T-helper 9 cell (primary cell): Measurements from ENCODE around the gene AADAC.
"Not testable (repeated sequence)": the region's sequence is repeated elsewhere in the genome, so short reads cannot be mapped to it uniquely, and the experiment has no call there.

Experiments used
- DNase-seq: peaks from one replicate; pipeline ENCODE4 v3.0.0-alpha.2; 2020
- total RNA-seq, 2 donors: gene quantifications; one replicate each; lab custom pipeline; 2026; lab: John Stamatoyannopoulos, UW

The AADAC gene, protein sequence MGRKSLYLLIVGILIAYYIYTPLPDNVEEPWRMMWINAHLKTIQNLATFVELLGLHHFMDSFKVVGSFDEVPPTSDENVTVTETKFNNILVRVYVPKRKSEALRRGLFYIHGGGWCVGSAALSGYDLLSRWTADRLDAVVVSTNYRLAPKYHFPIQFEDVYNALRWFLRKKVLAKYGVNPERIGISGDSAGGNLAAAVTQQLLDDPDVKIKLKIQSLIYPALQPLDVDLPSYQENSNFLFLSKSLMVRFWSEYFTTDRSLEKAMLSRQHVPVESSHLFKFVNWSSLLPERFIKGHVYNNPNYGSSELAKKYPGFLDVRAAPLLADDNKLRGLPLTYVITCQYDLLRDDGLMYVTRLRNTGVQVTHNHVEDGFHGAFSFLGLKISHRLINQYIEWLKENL
- total RNA-seq = 0 reads per million in 2 donors

DNA sequence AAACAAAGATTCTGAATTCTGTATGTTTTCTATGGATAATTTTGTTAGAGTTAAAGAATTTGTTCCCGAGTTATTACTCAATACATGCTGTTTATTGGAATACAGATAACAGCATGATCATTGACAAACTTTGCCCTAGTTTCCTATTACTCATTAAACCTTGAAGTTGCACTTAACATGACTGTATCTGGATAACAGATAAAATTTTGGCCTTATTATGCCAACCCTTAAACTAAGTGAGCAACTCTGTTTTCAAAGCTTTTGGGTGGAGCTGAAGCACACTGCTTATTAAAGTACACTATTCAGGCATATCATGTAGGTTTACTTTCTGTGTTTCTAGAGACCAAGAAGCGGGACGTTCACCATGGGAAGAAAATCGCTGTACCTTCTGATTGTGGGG is at the start of gene AADAC:
Gene AADAC (plus strand): TSS at position 318 of the 400 bp plus-strand sequence. CDS start 47 bp downstream, at position 365.
- no peak for DNase-seq

DNA sequence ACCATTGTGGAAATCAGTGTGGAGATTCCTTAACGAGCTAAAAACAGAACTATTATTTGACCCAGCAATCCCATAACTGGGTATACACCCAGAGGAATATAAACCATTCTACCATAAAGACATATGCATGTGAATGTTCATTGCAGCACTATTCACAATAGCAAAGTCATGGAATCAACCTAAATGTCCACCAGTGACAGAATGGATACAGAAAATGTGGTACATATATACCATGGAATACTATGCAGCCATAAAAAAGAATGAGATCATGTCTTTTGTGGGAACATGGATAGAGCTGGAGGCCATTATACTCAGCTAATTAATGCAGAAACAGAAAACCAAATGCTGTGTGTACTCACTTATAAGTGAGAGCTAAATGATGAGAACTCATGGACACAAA is 49.2 kb upstream of the AADAC start:
- DNase-seq = not testable (repeated sequence)

DNA sequence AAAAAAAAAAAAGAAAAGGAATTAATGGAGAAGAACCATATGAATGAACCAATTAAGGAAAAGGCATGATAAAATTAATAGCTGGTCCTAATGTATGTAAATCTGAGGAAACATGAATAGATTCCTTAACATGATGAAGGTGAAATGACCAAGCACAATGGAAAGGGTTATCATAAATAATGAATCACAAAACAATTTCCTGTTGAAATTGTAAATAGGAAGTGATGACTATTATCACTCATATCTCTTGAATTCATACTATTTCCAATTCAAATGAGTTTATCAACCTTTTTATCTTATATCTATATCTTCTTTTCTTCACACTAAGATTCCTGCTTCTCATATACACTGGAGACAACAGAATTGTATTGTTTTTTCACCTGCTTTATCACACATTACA is 48.2 kb upstream of the AADAC start:
- no peak for DNase-seq

- DNase-seq = no peak
These were observed 47.5 kb upstream of the AADAC start for GRCh38 chr3:151766454-151766853.

DNA sequence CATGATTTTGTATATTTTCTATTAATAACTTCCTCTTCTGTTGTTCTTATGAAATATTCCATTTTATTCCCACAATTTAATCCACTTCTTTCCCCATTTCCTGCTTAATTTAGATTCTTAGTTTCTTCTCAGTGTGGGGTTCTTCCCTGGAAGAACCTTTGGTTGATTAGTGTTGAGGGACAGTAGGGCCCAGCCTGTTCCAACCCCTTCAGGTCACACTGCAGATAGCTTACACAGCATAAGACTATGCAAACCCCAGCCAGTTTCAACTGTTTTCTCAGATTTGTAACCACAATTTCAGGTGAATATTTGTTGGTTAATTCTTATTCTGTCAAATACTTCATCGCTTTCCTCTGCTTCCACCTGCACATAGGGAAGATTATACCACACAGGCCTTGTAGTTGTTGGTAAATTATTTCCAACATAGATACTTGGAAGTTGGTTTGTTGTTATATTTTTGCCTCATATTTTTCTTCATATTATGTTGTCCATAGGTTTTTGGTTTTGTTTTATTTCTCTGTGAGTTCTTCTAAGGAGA is 45.5 kb upstream of the AADAC start:
- DNase-seq = no peak

GRCh38 chr3:151769175-151769574 is 44.7 kb upstream of the AADAC start:
- no peak for DNase-seq

- DNase-seq = no peak
These were observed 43.0 kb upstream of the AADAC start for GRCh38 chr3:151770956-151771355.

DNA sequence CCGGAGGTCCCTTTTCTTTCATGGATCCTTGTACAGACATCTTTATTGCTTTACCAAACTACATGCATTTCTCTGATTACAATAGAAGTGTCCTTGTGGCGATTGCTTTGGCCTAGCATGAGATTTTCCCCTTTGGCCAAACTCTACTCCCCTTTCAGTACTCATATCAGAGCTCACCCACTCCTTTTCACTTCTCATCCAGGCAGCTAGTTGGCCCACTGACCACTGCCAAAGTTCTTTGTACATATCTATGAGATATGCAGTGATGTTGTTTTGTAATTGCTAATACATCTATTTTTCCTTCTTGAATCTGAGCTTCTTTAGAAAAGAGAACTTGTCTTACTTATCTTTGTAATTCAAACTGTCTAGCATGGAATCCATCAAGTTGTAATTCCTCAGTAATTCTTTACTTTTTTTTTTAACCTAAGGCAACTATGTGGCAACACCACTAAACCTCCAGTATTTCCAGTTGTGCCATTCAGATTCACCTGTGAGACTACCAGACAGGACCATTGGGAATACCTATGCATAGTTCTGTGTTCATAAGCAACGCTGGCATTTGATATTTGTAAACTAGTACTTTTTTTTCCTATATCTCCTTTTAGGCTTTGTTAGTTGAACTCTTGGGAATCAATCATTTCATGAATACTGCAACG is 41.0 kb upstream of the AADAC start:
- no peak for DNase-seq

DNA sequence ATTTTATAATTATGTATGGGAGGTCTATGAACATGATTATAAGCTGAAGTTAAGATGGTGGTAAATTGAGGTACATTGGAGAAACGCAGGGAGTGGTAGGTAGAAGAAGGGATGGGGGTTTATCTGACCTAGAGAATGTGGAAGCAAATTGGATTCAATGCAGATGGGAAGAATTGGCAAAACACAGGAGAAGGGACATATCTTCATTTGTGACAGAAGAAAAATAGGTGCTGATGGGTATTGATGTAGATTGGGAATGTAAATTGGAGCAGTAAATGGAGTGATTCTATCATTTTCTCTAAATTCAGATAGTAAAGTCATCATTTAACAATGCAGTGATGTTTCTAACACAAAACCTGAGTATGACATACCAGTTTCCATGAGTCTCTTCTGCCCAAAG is 39.7 kb upstream of the AADAC start:
- no peak for DNase-seq

DNA sequence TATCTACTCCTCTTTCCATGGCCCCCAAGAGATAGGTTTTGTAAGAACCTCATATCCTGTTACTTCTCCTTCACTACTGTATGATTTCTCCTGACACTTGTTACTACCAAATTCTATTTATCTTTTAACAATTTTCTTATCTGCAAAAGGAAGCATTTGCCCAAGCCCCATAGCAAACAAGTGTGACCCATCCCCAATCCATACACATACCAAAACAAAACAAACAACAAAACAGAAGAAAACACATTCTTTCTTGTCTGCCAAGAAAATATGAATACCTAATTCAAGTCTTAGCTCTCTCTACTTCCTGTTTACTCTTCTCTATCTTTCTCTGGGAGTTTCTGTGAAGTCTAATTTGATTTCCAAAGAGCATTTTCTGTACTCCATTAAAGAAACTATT is 39.0 kb upstream of the AADAC start:
- DNase-seq = no peak

- no peak for DNase-seq
These were observed 38.3 kb upstream of the AADAC start for GRCh38 chr3:151775314-151776258.

- DNase-seq = no peak
These were observed 37.6 kb upstream of the AADAC start for GRCh38 chr3:151776259-151776740.

DNA sequence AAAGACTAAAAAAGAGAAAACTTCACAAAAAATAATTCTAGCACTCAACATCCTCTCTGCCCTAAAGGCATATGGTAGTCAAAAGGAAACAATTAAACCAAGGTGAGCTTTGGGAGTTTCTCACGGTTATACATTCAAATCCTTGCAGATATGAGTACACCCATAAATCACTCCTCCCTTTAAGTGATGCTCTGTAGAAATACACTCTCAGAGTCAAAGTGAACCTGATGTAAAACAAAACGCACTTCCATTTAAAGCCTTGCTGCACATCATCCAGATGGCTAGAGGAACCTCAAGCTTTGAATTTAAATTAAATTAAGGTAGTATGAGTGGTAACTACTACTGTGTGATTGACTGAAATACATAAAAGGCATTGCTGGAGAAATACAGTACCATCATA is 36.0 kb upstream of the AADAC start:
- DNase-seq = no peak

DNA sequence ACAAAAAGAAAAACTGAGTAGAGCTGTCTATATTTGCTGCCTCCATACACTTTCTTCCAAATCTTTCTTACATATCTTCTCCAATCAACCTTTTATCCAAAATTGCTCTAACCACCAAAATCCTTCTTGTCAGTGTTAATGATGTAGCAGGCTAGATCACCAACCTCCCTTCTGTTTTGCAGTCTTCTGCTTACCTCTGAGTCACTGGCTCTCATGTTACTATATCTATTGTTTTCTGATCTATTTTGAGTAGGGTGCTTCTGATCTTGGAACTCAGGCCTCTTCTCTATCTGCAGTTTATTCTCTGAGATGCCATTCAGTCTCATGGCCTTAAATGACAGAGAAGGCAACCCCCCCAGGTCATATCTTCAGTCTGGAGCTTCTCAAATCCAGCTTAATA is 26.3 kb upstream of the AADAC start:
- DNase-seq = no peak

GRCh38 chr3:151788401-151788800 is 25.5 kb upstream of the AADAC start:
- no peak for DNase-seq

GRCh38 chr3:151789853-151790463 is 24.0 kb upstream of the AADAC start:
- DNase-seq = no peak

DNA sequence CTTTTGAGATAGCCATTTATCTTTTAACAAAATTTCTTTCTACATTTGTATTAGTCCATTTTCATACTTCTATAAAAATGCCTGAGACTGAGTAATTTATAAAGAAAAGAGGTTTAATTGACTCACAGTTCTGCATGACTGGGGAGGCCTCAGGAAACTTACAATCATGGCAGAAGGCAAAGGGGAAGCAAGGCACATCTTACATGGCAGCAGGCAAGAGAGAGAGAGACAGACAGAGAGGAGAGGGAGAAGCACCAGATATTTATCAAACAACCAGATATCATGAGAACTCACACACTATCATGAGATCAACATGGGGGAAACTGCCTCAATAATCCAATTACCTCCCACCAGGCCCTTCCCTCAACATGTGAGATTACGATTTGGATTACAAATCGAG is 23.2 kb upstream of the AADAC start:
- not testable (repeated sequence) for DNase-seq

DNA sequence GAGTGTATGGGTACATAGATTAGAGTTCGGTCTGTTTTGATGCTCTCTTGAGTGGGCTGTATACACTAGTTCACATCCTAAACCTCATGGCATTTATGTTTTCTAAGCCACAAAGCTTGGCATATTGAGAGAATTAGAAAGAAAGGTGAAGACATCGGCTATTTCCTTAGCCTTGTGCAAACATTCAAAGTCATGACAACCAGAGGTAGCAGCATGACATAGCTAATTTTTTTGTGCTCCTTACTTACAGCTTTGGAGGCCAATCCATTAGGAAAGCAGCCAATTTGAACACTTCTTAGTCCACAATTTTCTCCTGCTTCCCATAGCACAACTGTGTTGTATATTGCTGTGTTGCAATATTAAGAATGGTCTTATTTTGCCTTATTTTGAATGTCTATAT is 21.5 kb upstream of the AADAC start:
- DNase-seq = no peak

- no peak for DNase-seq
These were observed 20.3 kb upstream of the AADAC start for GRCh38 chr3:151793636-151794035.

GRCh38 chr3:151794080-151794479 is 19.8 kb upstream of the AADAC start:
- DNase-seq = no peak

DNA sequence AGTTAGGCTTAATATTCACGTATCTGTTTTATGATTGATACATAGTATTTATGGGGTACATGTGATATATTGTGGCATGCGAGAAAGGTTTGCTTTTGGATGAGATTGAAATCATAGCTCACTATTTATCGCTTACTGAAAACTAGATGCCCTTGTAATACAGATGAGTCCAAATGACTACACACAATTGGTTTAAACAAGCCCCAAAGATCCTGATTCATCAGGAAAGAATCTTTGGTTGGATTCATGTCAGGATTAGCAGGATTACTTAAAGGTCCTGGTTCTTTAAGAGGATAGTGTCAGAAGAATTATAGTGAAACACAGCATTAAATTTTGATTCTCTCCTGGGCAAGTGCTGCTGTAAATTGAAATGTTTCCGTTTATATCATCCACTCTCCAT is 18.6 kb upstream of the AADAC start:
- no peak for DNase-seq

- no peak for DNase-seq
These were observed 17.7 kb upstream of the AADAC start for GRCh38 chr3:151796105-151796680.
